Right atrium auricular region (tissue), 2 donors: ENCODE measurements around the gene PROSER3. TPM values are rescaled to one million over a fixed set of nuclear protein-coding genes. Genes with fewer than 3 reads are reported as not detected.

Experiments
- DNase-seq: peaks from one replicate; pipeline ENCODE4 v3.0.0-alpha.2; 2019; ENCODE audit warnings: low spot score
- H3K27ac ChIP-seq, 2 donors: fragments of 200-600 bp; sonication (generic); 1 replicate in 1 of 2; 2 replicates in 1 of 2; pipeline ENCODE4 v1.5.1; 2016 to 2019
- H3K27me3 ChIP-seq, 2 donors: fragments of 200-600 bp; sonication (generic); one replicate each; pipeline versions ENCODE4 v1.5.1 to v1.6.0; 2017 to 2019
- H3K36me3 ChIP-seq: fragments of 200-600 bp; sonication (generic); one replicate; pipeline ENCODE4 v1.5.1; 2016
- H3K4me1 ChIP-seq, 2 donors: fragments of 200-600 bp; sonication (generic); one replicate each; pipeline versions ENCODE4 v1.5.1 to v1.6.0; 2017 to 2019
- H3K4me3 ChIP-seq, 2 donors: fragments of 200-600 bp; sonication (generic); 1 replicate in 1 of 2; 2 replicates in 1 of 2; pipeline ENCODE4 v1.5.1; 2017 to 2019; ENCODE audit warnings: mild to moderate bottlenecking in 1 of 2, moderate library complexity in 1 of 2
- H3K9me3 ChIP-seq, 2 donors: fragments of 200-600 bp; sonication (generic); one replicate each; pipeline ENCODE4 v1.5.1; 2019
- total RNA-seq, 2 donors: library from RNA; depleted of rRNA; stranded (reverse); fragments of >200 nt; gene quantifications; one replicate each; pipeline ENCODE4 v1.1.0, GENCODE V29; 2016
- TF ChIP-seq, protein P1 (sequence below), 2 donors: fragments of 200-600 bp; sonication (generic); IDR thresholded peaks; one replicate each; pipeline ENCODE4 v1.5.1; 2019; ENCODE audit warnings: antibody characterized with exemption in 2 of 2

The PROSER3 gene
- total RNA-seq, 2 donors from 2014 or later: 7.2 TPM

DNA sequence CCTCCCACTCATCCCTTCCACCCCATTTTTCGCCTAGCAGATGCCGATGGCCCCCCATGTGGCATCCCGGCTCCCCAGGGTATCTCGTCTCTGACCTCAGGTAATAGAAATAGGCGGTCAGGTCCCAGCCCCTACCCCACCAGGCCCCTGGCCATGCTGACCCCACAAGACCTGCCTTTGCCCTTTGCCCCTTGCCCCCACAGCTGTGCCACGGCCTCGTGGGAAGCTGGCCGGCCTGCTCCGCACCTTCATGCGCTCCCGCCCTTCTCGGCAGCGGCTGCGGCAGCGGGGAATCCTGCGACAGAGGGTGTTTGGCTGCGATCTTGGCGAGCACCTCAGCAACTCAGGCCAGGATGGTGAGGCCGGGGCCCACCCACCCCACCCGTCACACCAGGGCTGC lies 22.7 kb downstream of the PROSER3 start:
- H3K27me3 ChIP-seq: no peaks in the 10 kb centered on the region
- H3K36me3 ChIP-seq: peaks cover 8% of the 10 kb centered on the region
- no peak for DNase-seq
- H3K9me3 ChIP-seq: no peaks in the 10 kb centered on the region
- no peak overlapping the region for H3K27ac ChIP-seq
- peaks cover 0 to 6% of the 10 kb centered on the region in 2 donors for H3K4me1 ChIP-seq
- TF ChIP-seq, protein P1, sequence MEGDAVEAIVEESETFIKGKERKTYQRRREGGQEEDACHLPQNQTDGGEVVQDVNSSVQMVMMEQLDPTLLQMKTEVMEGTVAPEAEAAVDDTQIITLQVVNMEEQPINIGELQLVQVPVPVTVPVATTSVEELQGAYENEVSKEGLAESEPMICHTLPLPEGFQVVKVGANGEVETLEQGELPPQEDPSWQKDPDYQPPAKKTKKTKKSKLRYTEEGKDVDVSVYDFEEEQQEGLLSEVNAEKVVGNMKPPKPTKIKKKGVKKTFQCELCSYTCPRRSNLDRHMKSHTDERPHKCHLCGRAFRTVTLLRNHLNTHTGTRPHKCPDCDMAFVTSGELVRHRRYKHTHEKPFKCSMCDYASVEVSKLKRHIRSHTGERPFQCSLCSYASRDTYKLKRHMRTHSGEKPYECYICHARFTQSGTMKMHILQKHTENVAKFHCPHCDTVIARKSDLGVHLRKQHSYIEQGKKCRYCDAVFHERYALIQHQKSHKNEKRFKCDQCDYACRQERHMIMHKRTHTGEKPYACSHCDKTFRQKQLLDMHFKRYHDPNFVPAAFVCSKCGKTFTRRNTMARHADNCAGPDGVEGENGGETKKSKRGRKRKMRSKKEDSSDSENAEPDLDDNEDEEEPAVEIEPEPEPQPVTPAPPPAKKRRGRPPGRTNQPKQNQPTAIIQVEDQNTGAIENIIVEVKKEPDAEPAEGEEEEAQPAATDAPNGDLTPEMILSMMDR (IDR thresholded peaks at IDR 0.05): no peak
- no peak overlapping the region for H3K4me3 ChIP-seq

DNA sequence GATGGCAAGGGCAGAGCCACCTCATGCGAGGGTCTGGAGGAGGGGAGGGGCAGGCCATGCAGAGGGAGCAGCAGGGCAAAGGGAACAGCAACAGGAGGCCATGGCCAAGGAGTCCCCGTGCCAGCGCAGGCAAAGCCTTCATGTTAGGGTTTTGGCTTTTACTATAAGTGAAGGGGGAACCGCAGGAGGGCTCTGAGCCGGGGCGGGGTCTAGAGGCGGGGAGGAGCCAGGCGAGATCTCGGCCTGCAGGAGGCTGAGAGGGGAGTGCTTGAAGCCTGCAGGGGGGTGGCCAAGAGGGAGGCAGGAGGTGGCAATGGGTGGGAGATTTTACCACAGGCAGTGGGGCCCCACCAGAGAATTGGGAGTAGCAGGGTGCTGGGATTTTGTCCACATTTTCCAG lies 23.7 kb downstream of the PROSER3 start:
- peaks cover 8% of the 10 kb centered on the region for H3K36me3 ChIP-seq
- H3K9me3 ChIP-seq: no peaks in the 10 kb centered on the region
- no peaks in the 10 kb centered on the region for H3K4me1 ChIP-seq
- H3K4me3 ChIP-seq: no peak overlapping the region
- TF ChIP-seq, protein P1 (IDR thresholded peaks at IDR 0.05): no peak
- no peaks in the 10 kb centered on the region for H3K27me3 ChIP-seq
- DNase-seq: no peak
- H3K27ac ChIP-seq: no peak overlapping the region

DNA sequence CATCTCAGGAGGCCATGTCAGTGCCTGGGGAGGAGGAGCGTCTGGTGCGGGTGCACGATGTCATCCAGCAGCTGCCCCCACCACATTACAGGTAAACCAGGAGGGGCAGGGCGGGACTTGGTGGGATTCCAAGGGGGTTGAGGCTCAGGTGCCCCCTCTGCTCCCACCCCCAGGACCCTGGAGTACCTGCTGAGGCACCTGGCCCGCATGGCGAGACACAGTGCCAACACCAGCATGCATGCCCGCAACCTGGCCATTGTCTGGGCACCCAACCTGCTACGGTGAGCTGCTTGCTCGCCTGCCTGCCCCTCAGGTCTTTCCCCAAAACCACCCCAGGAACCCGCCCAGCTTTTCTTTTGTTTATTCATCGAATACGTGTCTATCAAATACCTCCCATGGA lies 24.6 kb downstream of the PROSER3 start:
- no peaks in the 10 kb centered on the region for H3K27me3 ChIP-seq
- no peaks in the 10 kb centered on the region for H3K4me1 ChIP-seq
- TF ChIP-seq, protein P1 (IDR thresholded peaks at IDR 0.05): no peak
- no peak overlapping the region for H3K4me3 ChIP-seq
- no peak for DNase-seq
- H3K36me3 ChIP-seq: peaks cover 8% of the 10 kb centered on the region
- H3K27ac ChIP-seq: no peak overlapping the region
- no peaks in the 10 kb centered on the region for H3K9me3 ChIP-seq

DNA sequence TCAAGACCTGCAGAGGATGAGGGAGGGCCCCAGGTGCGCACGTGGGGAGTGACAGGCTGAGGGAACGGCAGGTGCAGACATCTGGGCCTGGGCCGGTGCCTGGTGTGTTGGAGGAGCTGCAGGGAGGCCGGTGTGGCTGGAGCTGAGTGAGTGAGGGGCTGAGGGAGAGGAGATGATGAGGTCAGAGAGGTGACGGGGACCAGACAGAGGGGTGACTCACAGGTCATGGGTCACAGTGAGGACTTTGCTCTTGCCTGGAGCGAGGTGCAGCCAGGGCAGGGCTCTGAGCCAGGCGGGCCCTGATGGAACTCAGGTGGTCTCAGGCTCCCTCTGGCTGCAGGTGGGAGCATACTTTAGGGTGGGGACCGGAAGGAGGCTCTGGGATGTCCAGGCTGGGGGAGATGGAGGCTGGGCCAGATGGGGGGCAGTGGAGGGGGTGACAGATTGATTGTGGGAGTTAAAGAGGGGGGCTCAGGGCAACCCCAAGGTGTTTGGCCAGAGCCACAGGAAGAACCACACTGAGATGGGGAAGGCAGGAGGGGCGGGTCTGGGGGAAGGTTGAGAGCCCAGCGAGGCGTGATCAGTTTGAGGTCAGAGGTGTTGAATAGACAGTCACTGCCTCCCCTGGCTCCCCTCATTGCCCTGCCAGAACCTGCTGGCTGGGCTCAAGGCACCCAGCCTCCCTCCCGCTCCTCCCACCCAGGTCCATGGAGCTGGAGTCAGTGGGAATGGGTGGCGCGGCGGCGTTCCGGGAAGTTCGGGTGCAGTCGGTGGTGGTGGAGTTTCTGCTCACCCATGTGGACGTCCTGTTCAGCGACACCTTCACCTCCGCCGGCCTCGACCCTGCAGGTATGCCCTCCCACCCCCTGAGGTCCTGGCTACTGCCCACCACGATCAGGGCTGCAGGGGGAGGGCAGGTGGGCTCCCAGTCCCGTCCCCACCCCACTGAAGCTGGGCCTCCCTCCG lies 25.8 kb downstream of the PROSER3 start:
- H3K36me3 ChIP-seq: peaks cover 8% of the 10 kb centered on the region
- H3K27me3 ChIP-seq: no peaks in the 10 kb centered on the region
- no peak for DNase-seq
- no peaks in the 10 kb centered on the region for H3K9me3 ChIP-seq
- H3K4me3 ChIP-seq: no peak overlapping the region
- TF ChIP-seq, protein P1 (IDR thresholded peaks at IDR 0.05): no peak
- no peaks in the 10 kb centered on the region for H3K4me1 ChIP-seq
- H3K27ac ChIP-seq: no peak overlapping the region

DNA sequence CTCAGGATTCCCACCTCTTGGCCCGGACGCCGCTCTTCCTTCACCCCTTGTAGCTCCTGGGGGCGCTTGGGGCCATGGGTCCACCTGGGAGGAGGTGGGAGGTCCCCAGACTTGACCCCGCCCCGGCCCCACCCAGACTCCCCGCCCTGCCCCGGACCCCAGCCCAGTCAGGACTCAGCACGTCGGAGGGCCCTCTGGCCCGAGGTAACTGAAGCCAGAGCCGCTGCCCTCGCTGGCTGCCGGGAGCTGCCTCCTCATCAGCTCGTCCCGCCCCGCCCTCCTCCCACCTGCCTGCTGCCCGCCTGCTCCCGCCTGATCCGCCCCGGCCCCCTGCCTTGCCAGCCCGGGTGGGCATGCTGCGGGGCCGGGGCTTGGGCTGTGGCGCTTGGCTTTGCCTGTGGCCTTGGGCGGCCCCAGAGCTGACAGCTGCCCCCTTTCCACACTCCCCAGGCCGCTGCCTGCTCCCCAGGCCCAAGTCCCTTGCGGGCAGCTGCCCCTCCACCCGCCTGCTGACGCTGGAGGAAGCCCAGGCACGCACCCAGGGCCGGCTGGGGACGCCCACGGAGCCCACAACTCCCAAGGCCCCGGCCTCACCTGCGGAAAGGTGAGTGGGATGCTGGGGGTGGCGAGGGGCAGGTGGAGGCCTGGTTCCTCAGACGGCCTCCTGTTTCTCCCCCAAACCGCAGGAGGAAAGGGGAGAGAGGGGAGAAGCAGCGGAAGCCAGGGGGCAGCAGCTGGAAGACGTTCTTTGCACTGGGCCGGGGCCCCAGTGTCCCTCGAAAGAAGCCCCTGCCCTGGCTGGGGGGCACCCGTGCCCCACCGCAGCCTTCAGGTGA lies 26.7 kb downstream of the PROSER3 start:
- Histone ChIP-seq H3K4me1 (no peaks in the 10 kb centered on the region), H3K27me3 (no peaks in the 10 kb centered on the region), H3K9me3 (no peaks in the 10 kb centered on the region), H3K36me3 (peaks cover 8% of the 10 kb centered on the region), H3K27ac (no peak overlapping the region), H3K4me3 (no peak overlapping the region)
- no peak for DNase-seq
- TF ChIP-seq, protein P1 (IDR thresholded peaks at IDR 0.05): no peak
